Heart left ventricle (tissue), 13 donors: ENCODE results near the gene SRXN1.

Experiments used
- POLR2A ChIP-seq, 2 donors: fragments of 450-650 bp; IDR thresholded peaks; one replicate each; pipeline ENCODE4 v1.6.1; 2017; ENCODE audit warnings: antibody characterized with exemption in 2 of 2, mild to moderate bottlenecking in 2 of 2, moderate library complexity in 2 of 2
- TF ChIP-seq, protein P1 (sequence below), 12 donors: fragments of 200-600 bp; sonication (generic) in 4 of 12; IDR thresholded peaks; one replicate each; pipeline versions ENCODE4 v1.5.0 to v1.8.0; 2018 to 2022; ENCODE audit warnings: antibody characterized with exemption in 12 of 12, mild to moderate bottlenecking in 5 of 12
- donor health status: ischemic (EF 13 %, LVEDD 7.1; RV severe dilation, severe dysfunction).
- donor health status: DM: no; HTN: yes; CAD: no.
- donor health status: DM: no; HTN: no; CAD: no.
- donor health status: ischemic (EF 25% LVEDD 6.9; RV normal size, moderate dysfunction).
- donor health status: ischemic (EF 25% LVEDD 5.7; RV mildly dilated, moderate dysfunction).
- donor health status: ischemic (EF 35%, LVEDD 5.7; RV mildly dilated, moderate dysfunction).
- donor health status: nonischemic (EF 11% LVEDD 7.7; RV severe dilation, severe dysfunction).
- donor health status: DM: yes; HTN: yes; CAD: no.
- donor health status: PGD.
- donor health status: ischemic (EF 29% LVEDD 5.4; RV normal size, mild dysfunction).
- donor health status: nonischemic (EF 23%, LVEDD 6.1; RV moderate dilation, normal function).

DNA sequence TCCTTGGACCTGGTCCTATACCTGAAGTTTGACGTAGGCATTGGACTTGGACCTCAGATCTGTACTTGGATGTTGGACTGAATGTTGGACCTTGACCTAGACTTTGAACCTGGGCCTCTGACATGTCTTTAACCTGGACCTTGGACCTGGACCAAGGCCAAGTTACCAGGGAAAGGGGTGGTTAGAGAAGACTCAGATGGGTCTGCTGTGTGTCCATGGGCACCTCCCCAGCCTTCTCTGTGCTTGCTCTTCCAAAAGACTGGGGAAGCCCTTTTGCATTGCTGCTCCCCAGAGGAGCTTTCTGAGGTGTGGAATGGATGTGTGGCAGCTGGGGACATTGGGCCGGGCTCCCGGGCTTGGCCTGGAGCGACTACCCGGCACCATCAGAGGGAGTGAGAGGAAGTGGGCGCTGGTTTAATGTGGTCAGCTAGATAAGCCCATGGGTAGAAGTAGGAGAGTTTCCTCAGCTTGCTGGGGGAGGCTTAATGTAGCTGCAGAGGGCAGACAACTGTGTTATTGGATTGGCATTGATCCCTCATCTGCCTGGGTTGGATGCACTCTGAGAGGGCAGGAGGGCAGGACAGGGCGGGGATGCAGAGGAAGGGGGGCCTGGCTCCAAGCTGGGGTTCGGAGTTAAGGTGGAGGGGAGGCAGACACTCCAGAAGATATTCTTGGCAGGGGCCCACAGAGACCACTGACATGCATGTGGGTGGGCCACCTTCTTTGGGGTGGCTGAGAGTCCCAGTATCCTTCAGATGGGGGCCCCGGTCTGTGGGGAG, 18.4 kb upstream of the SRXN1 start:
- TF ChIP-seq, protein P1, sequence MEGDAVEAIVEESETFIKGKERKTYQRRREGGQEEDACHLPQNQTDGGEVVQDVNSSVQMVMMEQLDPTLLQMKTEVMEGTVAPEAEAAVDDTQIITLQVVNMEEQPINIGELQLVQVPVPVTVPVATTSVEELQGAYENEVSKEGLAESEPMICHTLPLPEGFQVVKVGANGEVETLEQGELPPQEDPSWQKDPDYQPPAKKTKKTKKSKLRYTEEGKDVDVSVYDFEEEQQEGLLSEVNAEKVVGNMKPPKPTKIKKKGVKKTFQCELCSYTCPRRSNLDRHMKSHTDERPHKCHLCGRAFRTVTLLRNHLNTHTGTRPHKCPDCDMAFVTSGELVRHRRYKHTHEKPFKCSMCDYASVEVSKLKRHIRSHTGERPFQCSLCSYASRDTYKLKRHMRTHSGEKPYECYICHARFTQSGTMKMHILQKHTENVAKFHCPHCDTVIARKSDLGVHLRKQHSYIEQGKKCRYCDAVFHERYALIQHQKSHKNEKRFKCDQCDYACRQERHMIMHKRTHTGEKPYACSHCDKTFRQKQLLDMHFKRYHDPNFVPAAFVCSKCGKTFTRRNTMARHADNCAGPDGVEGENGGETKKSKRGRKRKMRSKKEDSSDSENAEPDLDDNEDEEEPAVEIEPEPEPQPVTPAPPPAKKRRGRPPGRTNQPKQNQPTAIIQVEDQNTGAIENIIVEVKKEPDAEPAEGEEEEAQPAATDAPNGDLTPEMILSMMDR (IDR thresholded peaks at IDR 0.05) = no peak
- no peak for TF ChIP-seq POLR2A (IDR thresholded peaks at IDR 0.05)
